HepG2 (cell line): ENCODE measurements around the gene RPS19BP1. TPM values are rescaled to one million over a fixed set of nuclear protein-coding genes. Genes with fewer than 3 reads are reported as not detected.

Experiments
- ATAC-seq: fragments of 200-7000 bp; cut with Tn5 transposase; 3 replicates; pipeline ENCODE4 v1.9.1; 2020; ENCODE audit warnings: mild to moderate bottlenecking, moderate library complexity
- BruUV-seq: library from RNA; stranded (reverse); fragments of 400-500 nt; replicated peaks from 2 replicates; lab custom pipeline; 2021; lab: Mats Ljungman, UMichigan
- CTCF ChIA-PET: fragments of 300-600 bp; formaldehyde crosslinking; extraction: SDS; loops from one replicate; lab custom pipeline; 2021; ENCODE audit warnings: low total read pairs, inconsistent platforms, low intra/inter-chr PET ratio; lab: Yijun Ruan, JAX
- POLR2A ChIA-PET: fragments of 350-600 bp; sonication (Branson Sonifier 250); formaldehyde crosslinking; loops from one replicate; lab custom pipeline; 2020; ENCODE audit warnings: antibody characterized with exemption, inconsistent platforms; lab: Yijun Ruan, JAX
- DNase-seq: peaks from one replicate; pipeline ENCODE4 v3.0.0-alpha.2; 2015; ENCODE audit warnings: low spot score
- FAIRE-seq: peaks from 3 replicates; lab custom pipeline; 2011; peaks lifted over from hg19 to GRCh38; lab: Jason Lieb, UNC
- H2AFZ ChIP-seq: one replicate; pipeline ENCODE4 v1.6.1; 2011; ENCODE audit warnings: low read length, inconsistent platforms
- H3K27ac ChIP-seq: fragments of 300-600 bp; 3 replicates; pipeline ENCODE4 v1.8.0; 2011; ENCODE audit warnings: mixed run types, mild to moderate bottlenecking, mixed read lengths, low read length, inconsistent platforms; ENCODE audit not compliant: insufficient read depth; ENCODE audit errors: extremely low read length
- H3K27me3 ChIP-seq, 2 experiments: fragments of 200-600 bp in 1 of 2; 2 replicates in 1 of 2; 3 replicates in 1 of 2; pipeline versions ENCODE4 v1.6.0 to v1.8.0; 2011; ENCODE audit warnings: low read length in 2 of 2, mild to moderate bottlenecking in 2 of 2, moderate library complexity in 2 of 2, inconsistent platforms in 1 of 2; ENCODE audit not compliant: insufficient read depth in 2 of 2, control insufficient read depth in 1 of 2
- H3K36me3 ChIP-seq, 2 experiments: fragments of 200-600 bp in 1 of 2; replicated peaks in 1 of 2; 2 replicates in 1 of 2; 3 replicates in 1 of 2; pipeline versions ENCODE4 v1.5.1 to v1.8.0; 2011; ENCODE audit warnings: low read length in 2 of 2, inconsistent platforms in 1 of 2; ENCODE audit not compliant: insufficient read depth in 2 of 2, control insufficient read depth in 1 of 2
- H3K4me1 ChIP-seq: 2 replicates; pipeline ENCODE4 v1.5.1; 2012; ENCODE audit warnings: low read length, inconsistent platforms; ENCODE audit not compliant: insufficient read depth
- H3K4me2 ChIP-seq: 2 replicates; pipeline ENCODE4 v1.6.0; 2011; ENCODE audit warnings: low read depth, low read length, inconsistent platforms
- H3K4me3 ChIP-seq, 3 experiments: fragments of 200-600 bp in 1 of 3; sonication (generic), shearing (Covaris generic) in 1 of 3; replicated peaks in 1 of 3; 2 replicates each; pipeline ENCODE4 v1.5.1; 2011 to 2016; ENCODE audit warnings: low read length in 3 of 3, inconsistent platforms in 2 of 3, low read depth in 2 of 3, mild to moderate bottlenecking in 2 of 3, control low read depth in 1 of 3, mixed read lengths in 1 of 3; ENCODE audit not compliant: insufficient read depth in 1 of 3
- H3K79me2 ChIP-seq: one replicate; pipeline ENCODE4 v1.6.1; 2011; ENCODE audit warnings: low read length, inconsistent platforms; ENCODE audit not compliant: insufficient read depth
- H3K9ac ChIP-seq: 2 replicates; pipeline ENCODE4 v1.6.0; 2011; ENCODE audit warnings: mild to moderate bottlenecking, low read depth, low read length, inconsistent platforms; ENCODE audit not compliant: insufficient read depth
- H3K9me3 ChIP-seq: 2 replicates; pipeline ENCODE4 v1.5.1; 2012; ENCODE audit warnings: mild to moderate bottlenecking, low read length
- H4K20me1 ChIP-seq: 2 replicates; pipeline ENCODE4 v1.6.0; 2011; ENCODE audit warnings: inconsistent platforms, mild to moderate bottlenecking, low read length, moderate library complexity; ENCODE audit not compliant: insufficient read depth
- HNRNPH1 ChIP-seq: fragments of 200-400 bp; formaldehyde crosslinking; optimal IDR thresholded peaks from 2 replicates; pipeline ENCODE3; 2017; ENCODE audit warnings: mild to moderate bottlenecking, low read depth, low read length
- IRX3 ChIP-seq: sonication (generic); formaldehyde crosslinking; IDR thresholded peaks from 2 replicates; pipeline ENCODE4 v1.8.1; 2023; ENCODE audit warnings: mild to moderate bottlenecking, low read depth, missing genetic modification reagents, borderline replicate concordance
- KLF9 ChIP-seq: IDR thresholded peaks from 2 replicates; pipeline ENCODE4 v1.6.1; 2016; ENCODE audit warnings: low read depth
- NR2C2 ChIP-seq: sonication (generic); formaldehyde crosslinking; IDR thresholded peaks from 2 replicates; pipeline ENCODE4 v1.4.0; 2020; ENCODE audit warnings: missing genetic modification reagents, mild to moderate bottlenecking, moderate library complexity, borderline replicate concordance
- RFX5 ChIP-seq: IDR thresholded peaks from 2 replicates; pipeline ENCODE4 v1.6.1; 2011; ENCODE audit warnings: low read depth, low read length, improper control_type of control experiment
- SMARCE1 ChIP-seq: fragments of 450-650 bp; IDR thresholded peaks from 2 replicates; pipeline ENCODE4 v1.6.1; 2017; ENCODE audit warnings: borderline replicate concordance
- SP4 ChIP-seq: sonication (generic); formaldehyde crosslinking; IDR thresholded peaks from 2 replicates; pipeline ENCODE4 v1.8.1; 2023; ENCODE audit warnings: mild to moderate bottlenecking, missing genetic modification reagents
- SYNCRIP ChIP-seq: fragments of 200-400 bp; formaldehyde crosslinking; IDR thresholded peaks from 2 replicates; pipeline ENCODE4 v1.6.1; 2018; ENCODE audit warnings: mild to moderate bottlenecking, low read depth, low read length; ENCODE audit not compliant: insufficient read depth
- YEATS4 ChIP-seq: sonication (generic); formaldehyde crosslinking; IDR thresholded peaks from 2 replicates; pipeline ENCODE4 v1.4.0; 2020; ENCODE audit warnings: missing genetic modification reagents, borderline replicate concordance
- ZBTB7A ChIP-seq: sonication (generic); formaldehyde crosslinking; IDR thresholded peaks from 2 replicates; pipeline ENCODE4 v1.8.0; 2022; ENCODE audit warnings: mild to moderate bottlenecking, missing genetic modification reagents
- ZMAT5 ChIP-seq: sonication (generic); formaldehyde crosslinking; IDR thresholded peaks from 2 replicates; pipeline ENCODE4 v1.5.0; 2020; ENCODE audit warnings: mild to moderate bottlenecking, low read depth, missing genetic modification reagents, borderline replicate concordance
- ZNF33A ChIP-seq: sonication (generic); formaldehyde crosslinking; IDR thresholded peaks from 2 replicates; pipeline ENCODE4 v1.5.1; 2020; ENCODE audit warnings: missing genetic modification reagents, mild to moderate bottlenecking, moderate library complexity, borderline replicate concordance
- ZNF839 ChIP-seq: sonication (generic); formaldehyde crosslinking; IDR thresholded peaks from 2 replicates; pipeline ENCODE4 v1.4.0; 2020; ENCODE audit warnings: missing genetic modification reagents, mild to moderate bottlenecking, borderline replicate concordance
- WGBS: methylation state at CpG from one replicate; pipeline ENCODE4 v1.1.6; 2017; ENCODE audit warnings: low lambda C conversion rate; 5-methylcytosine and 5-hydroxymethylcytosine counted together
- in situ Hi-C: cut with HindIII; loops from 2 replicates; pipeline ENCODE4 v1.10.0; 2017; ENCODE audit warnings: low pct_unique_long_range_greater_than_20kb; ENCODE audit not compliant: extremely low pct_ligation_motif_present
- intact Hi-C: fragments of 100-400 bp; cut with micrococcal nuclease; formaldehyde crosslinking; loops from one replicate; pipeline ENCODE4 v1.10.0; 2022; ENCODE audit not compliant: unreplicated experiment
- polyA plus RNA-seq, 8 experiments: library from polyadenylated mRNA; depleted of rRNA in 3 of 8; stranded (reverse) in 7 of 8; unstranded in 1 of 8; fragments of >200 nt; fragmentation: Illumina TruSeq in 4 of 8; extraction: Trizol in 4 of 8; gene quantifications; 2 replicates each; pipeline versions ENCODE4 v1.2.1 to v1.2.3, GENCODE V29; 2011 to 2016; ENCODE audit warnings: low read depth in 4 of 8, missing spikeins in 1 of 8, mixed read lengths in 1 of 8; ENCODE audit not compliant: insufficient read depth in 1 of 8
- total RNA-seq, 5 experiments: library from RNA; depleted of rRNA; stranded (reverse); fragments of >200 nt; fragmentation: Illumina TruSeq; extraction: Trizol; gene quantifications; 2 replicates each; pipeline ENCODE4 v1.2.3, GENCODE V29; 2016; ENCODE audit warnings: low read depth in 1 of 5
- TF ChIP-seq, protein P1 (sequence below): sonication (generic); formaldehyde crosslinking; IDR thresholded peaks from 2 replicates; pipeline ENCODE4 v1.4.0; 2020; ENCODE audit warnings: missing genetic modification reagents

The RPS19BP1 gene
- total and polyA plus RNA-seq, 2 of the 13 experiments (the other 11 are each of a cell fraction or from before 2014, with no cell fraction given) = 44.3 to 81.3 TPM

DNA sequence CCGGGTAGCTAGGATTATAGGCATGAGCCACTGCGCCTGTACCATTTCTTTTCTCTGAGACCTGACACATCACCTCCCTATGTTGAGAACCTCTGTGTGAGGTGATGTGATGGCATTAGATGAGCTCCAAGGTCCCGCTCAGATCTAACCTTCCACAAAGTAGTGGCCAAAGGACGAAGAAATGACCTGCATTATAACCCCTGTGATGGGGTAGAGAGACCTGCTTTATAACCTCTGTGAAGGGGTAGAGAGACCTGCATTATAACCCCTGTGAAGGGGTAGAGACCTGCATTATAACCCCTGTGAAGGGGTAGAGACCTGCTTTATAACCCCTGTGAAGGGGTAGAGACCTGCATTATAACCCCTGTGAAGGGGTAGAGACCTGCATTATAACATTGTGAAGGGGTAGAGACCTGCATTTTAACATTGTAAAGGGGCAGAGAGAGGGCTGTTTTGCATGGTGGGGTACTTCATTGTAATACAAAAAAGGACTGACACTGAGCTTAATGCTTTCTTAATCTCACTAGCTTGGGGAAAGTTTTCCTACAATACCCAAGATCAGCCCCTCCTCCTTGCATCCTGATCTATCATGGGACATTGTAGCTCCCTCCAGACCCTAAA lies 21.9 kb downstream of the RPS19BP1 start:
- ChIA-PET CTCF (no interaction called here), POLR2A (interaction anchor here (1.1 to 2.3 kb wide), 5 partner anchors 9 to 18 kb away, joined by 3 to 7 read pairs (median 5); partner anchors contain the start of genes ATF4 and MIEF1)
- H3K4me3 ChIP-seq = no peak overlapping the region
- H3K4me2 ChIP-seq = no peak overlapping the region
- peaks cover 32% of the 10 kb centered on the region for H4K20me1 ChIP-seq
- no peak overlapping the region for H2AFZ ChIP-seq
- no peaks in the 10 kb centered on the region for H3K9me3 ChIP-seq
- ATAC-seq (no peak), FAIRE-seq (no peak), DNase-seq (no peak)
- BruUV-seq = no TSS peak
- no peaks in the 10 kb centered on the region for H3K27me3 ChIP-seq
- peaks cover 19% of the 10 kb centered on the region for H3K4me1 ChIP-seq
- no peak overlapping the region for H3K27ac ChIP-seq
- H3K36me3 ChIP-seq = peaks cover 50 to 88% of the 10 kb centered on the region in 2 experiments
- TF ChIP-seq ZNF839 (CRISPR knock-in tag) (no peak), SP4 (no peak)
- intact Hi-C loops = no loop called here
- WGBS = 100% methylated on average over 4 of the region's 4 CpGs
- in situ Hi-C loops = no loop called here
- H3K9ac ChIP-seq = no peak overlapping the region
- peaks cover 44% of the 10 kb centered on the region for H3K79me2 ChIP-seq

DNA sequence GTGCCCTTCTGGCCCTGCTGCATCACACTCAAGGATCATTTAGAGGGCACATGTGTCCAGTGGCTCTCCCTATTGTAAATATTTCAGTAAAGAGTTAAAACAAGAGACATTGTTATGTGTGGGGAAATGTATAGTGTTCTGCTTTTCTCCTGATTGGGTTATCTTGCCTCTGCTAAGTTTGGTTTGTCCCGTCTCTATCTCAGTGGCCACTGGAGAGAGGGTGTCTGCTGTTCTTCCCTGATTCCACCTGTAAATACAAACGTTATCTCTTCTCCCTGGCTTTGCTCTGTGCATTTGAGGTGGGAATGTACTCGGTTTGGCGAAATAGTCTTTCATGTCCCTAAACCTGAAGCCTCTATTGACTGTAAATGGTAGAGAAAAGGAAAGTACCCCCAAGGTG lies 24.2 kb downstream of the RPS19BP1 start:
- in situ Hi-C loops = no loop called here
- Histone ChIP-seq H4K20me1 (peaks cover 20% of the 10 kb centered on the region), H3K4me2 (no peak overlapping the region), H3K9ac (no peak overlapping the region), H3K9me3 (no peaks in the 10 kb centered on the region), H2AFZ (no peak overlapping the region)
- POLR2A ChIA-PET = interaction anchor here (1.8 kb wide), 1 partner anchor 12 kb away, joined by 9 read pairs; the partner anchor contains the start of gene ATF4
- BruUV-seq = no TSS peak
- CTCF ChIA-PET = no interaction called here
- WGBS = 95% methylated on average over 4 of the region's 4 CpGs
- TF ChIP-seq HNRNPH1 (no peak), YEATS4 (CRISPR knock-in tag) (no peak), SYNCRIP (no peak), SMARCE1 (no peak), ZNF33A (CRISPR knock-in tag) (no peak), ZBTB7A (CRISPR knock-in tag) (no peak), IRX3 (CRISPR knock-in tag) (no peak), NR2C2 (CRISPR knock-in tag) (no peak), RFX5 (no peak), ZMAT5 (CRISPR knock-in tag) (no peak), KLF9 (CRISPR knock-in tag) (no peak)
- TF ChIP-seq, protein P1, sequence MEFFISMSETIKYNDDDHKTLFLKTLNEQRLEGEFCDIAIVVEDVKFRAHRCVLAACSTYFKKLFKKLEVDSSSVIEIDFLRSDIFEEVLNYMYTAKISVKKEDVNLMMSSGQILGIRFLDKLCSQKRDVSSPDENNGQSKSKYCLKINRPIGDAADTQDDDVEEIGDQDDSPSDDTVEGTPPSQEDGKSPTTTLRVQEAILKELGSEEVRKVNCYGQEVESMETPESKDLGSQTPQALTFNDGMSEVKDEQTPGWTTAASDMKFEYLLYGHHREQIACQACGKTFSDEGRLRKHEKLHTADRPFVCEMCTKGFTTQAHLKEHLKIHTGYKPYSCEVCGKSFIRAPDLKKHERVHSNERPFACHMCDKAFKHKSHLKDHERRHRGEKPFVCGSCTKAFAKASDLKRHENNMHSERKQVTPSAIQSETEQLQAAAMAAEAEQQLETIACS (CRISPR knock-in tag) = no peak
- TF ChIP-seq, all 625 proteins: peak for 0
- H3K36me3 ChIP-seq = peaks cover 33 to 84% of the 10 kb centered on the region in 2 experiments
- intact Hi-C loops = no loop called here
- no peak overlapping the region for H3K4me3 ChIP-seq
- H3K27ac ChIP-seq = no peak overlapping the region
- ATAC-seq (no peak), DNase-seq (no peak), FAIRE-seq (no peak)
- H3K27me3 ChIP-seq = no peaks in the 10 kb centered on the region
- H3K4me1 ChIP-seq = peaks cover 35% of the 10 kb centered on the region
- peaks cover 60% of the 10 kb centered on the region for H3K79me2 ChIP-seq
